GM23338 (cell line): ENCODE results near the gene PIK3R3.

Experiments
- CREB1 ChIP-seq: fragments of 250-450 bp; sonication (Bioruptor Pico); IDR thresholded peaks from 2 replicates; pipeline ENCODE4 v1.5.0; 2020; ENCODE audit warnings: low read depth, mild to moderate bottlenecking, moderate library complexity
- CTCF ChIP-seq, 2 experiments: fragments of 200-600 bp in 1 of 2; sonication (generic) in 1 of 2; conservative IDR thresholded peaks; 2 replicates each; pipeline versions ENCODE4 v1.5.1 to v1.6.1; 2016 to 2017; ENCODE audit warnings: antibody characterized with exemption in 2 of 2, low read depth in 2 of 2, mild to moderate bottlenecking in 2 of 2, moderate library complexity in 1 of 2
- EZH2 ChIP-seq: fragments of 200-600 bp; sonication (generic); IDR thresholded peaks from one replicate; pipeline ENCODE4 v1.8.0; 2017; ENCODE audit warnings: antibody characterized with exemption, mild to moderate bottlenecking, low read depth; ENCODE audit not compliant: unreplicated experiment
- POLR2AphosphoS5 ChIP-seq: IDR thresholded peaks from 2 replicates; pipeline ENCODE4 v1.6.1; 2016; ENCODE audit warnings: antibody characterized with exemption, low read depth
- ZNF114 ChIP-seq: fragments of 250-450 bp; sonication (Bioruptor Pico); IDR thresholded peaks from 2 replicates; pipeline ENCODE4 v1.5.0; 2020; ENCODE audit warnings: mild to moderate bottlenecking, moderate library complexity
- ZNF331 ChIP-seq: fragments of 250-450 bp; sonication (Bioruptor Pico); IDR thresholded peaks from 2 replicates; pipeline ENCODE4 v1.5.0; 2020; ENCODE audit warnings: low read depth, mild to moderate bottlenecking, moderate library complexity
- TF ChIP-seq, protein P1 (sequence below): IDR thresholded peaks from one replicate; pipeline ENCODE4 v1.6.1; 2018; ENCODE audit warnings: antibody characterized with exemption; ENCODE audit not compliant: unreplicated experiment

DNA sequence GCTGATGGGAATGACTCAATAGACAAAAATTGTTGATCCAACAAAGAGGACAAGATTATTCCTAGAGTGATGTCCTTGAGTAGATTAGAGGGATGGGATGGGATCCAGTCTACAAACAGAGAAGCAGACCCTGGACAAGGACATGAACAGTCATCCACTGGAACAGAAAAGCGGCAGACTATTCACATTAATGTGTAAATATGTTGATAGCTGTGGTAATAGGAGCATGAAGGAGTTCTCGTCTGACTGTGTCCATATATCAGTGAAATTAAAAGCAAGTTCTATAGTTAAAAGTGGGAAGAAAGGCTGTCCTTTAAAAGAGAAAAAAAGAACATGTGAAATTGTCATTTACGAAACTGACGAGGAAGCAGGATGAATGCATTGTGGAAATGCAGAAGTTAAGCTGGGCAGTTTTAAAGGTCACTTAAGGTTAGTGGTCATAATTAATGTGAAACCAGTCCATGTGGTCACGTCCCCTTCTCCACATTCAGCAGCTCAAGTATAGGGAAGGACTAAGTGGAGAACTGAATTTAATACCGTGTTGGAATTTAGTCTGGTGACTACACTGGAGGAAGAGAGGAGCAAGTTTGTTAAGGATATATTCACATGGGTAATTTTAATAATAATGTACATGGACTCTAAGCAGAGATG is 62.1 kb downstream of the PIK3R3 start:
- TF ChIP-seq EZH2 = no peak
- no peak for TF ChIP-seq ZNF114 (CRISPR knock-in tag)
- TF ChIP-seq CTCF (conservative IDR thresholded peaks at IDR 0.05; ENCODE audit: low read depth in 2 of 2) = no peak
- no peak for TF ChIP-seq ZNF331 (CRISPR knock-in tag)
- TF ChIP-seq POLR2AphosphoS5 = no peak
- no peak for TF ChIP-seq CREB1 (CRISPR knock-in tag)
- TF ChIP-seq, protein P1, sequence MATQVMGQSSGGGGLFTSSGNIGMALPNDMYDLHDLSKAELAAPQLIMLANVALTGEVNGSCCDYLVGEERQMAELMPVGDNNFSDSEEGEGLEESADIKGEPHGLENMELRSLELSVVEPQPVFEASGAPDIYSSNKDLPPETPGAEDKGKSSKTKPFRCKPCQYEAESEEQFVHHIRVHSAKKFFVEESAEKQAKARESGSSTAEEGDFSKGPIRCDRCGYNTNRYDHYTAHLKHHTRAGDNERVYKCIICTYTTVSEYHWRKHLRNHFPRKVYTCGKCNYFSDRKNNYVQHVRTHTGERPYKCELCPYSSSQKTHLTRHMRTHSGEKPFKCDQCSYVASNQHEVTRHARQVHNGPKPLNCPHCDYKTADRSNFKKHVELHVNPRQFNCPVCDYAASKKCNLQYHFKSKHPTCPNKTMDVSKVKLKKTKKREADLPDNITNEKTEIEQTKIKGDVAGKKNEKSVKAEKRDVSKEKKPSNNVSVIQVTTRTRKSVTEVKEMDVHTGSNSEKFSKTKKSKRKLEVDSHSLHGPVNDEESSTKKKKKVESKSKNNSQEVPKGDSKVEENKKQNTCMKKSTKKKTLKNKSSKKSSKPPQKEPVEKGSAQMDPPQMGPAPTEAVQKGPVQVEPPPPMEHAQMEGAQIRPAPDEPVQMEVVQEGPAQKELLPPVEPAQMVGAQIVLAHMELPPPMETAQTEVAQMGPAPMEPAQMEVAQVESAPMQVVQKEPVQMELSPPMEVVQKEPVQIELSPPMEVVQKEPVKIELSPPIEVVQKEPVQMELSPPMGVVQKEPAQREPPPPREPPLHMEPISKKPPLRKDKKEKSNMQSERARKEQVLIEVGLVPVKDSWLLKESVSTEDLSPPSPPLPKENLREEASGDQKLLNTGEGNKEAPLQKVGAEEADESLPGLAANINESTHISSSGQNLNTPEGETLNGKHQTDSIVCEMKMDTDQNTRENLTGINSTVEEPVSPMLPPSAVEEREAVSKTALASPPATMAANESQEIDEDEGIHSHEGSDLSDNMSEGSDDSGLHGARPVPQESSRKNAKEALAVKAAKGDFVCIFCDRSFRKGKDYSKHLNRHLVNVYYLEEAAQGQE = no peak
